PC-9 (cell line): ENCODE measurements around the gene ATOH8.

Experiments used
- EZH2 ChIP-seq: fragments of 200-600 bp; sonication (generic); IDR thresholded peaks from 2 replicates; pipeline ENCODE4 v1.8.0; 2017; ENCODE audit warnings: antibody characterized with exemption, low read depth
- TF ChIP-seq, protein P1 (sequence below): fragments of 200-600 bp; sonication (generic); conservative IDR thresholded peaks from 2 replicates; pipeline ENCODE4 v1.6.1; 2017; ENCODE audit warnings: mixed run types, antibody characterized with exemption, mild to moderate bottlenecking, moderate library complexity

DNA sequence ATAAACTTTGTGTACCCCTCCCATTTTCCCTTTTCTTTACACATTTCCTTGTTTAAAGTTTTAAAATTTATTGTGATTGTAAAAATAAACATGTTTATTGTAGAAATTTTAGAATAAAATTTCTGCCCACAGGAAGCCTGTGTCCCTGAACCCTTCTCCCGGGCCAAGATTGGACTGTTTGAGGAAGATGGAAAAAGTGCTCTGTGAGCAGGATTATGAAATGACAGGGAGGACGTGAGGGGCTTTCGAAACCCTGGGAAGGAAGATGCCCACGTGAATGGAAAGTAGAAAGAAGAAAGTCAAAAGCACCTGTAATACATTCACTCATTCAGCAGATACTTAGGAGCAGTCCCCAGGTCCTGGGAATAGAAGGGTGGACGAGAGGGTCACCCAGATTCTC lies 25.4 kb upstream of the ATOH8 start:
- TF ChIP-seq, protein P1, sequence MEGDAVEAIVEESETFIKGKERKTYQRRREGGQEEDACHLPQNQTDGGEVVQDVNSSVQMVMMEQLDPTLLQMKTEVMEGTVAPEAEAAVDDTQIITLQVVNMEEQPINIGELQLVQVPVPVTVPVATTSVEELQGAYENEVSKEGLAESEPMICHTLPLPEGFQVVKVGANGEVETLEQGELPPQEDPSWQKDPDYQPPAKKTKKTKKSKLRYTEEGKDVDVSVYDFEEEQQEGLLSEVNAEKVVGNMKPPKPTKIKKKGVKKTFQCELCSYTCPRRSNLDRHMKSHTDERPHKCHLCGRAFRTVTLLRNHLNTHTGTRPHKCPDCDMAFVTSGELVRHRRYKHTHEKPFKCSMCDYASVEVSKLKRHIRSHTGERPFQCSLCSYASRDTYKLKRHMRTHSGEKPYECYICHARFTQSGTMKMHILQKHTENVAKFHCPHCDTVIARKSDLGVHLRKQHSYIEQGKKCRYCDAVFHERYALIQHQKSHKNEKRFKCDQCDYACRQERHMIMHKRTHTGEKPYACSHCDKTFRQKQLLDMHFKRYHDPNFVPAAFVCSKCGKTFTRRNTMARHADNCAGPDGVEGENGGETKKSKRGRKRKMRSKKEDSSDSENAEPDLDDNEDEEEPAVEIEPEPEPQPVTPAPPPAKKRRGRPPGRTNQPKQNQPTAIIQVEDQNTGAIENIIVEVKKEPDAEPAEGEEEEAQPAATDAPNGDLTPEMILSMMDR = no peak
- TF ChIP-seq EZH2 = no peak
